HG03442 (cell line): ENCODE data around the gene SKOR2.

Source experiments
- ATAC-seq: cut with Tn5 transposase; IDR thresholded peaks from one replicate; pipeline ENCODE4 v1.9.1; 2021; ENCODE audit warnings: mild to moderate bottlenecking, moderate library complexity; ENCODE audit not compliant: unreplicated experiment

SKOR2 gene

DNA sequence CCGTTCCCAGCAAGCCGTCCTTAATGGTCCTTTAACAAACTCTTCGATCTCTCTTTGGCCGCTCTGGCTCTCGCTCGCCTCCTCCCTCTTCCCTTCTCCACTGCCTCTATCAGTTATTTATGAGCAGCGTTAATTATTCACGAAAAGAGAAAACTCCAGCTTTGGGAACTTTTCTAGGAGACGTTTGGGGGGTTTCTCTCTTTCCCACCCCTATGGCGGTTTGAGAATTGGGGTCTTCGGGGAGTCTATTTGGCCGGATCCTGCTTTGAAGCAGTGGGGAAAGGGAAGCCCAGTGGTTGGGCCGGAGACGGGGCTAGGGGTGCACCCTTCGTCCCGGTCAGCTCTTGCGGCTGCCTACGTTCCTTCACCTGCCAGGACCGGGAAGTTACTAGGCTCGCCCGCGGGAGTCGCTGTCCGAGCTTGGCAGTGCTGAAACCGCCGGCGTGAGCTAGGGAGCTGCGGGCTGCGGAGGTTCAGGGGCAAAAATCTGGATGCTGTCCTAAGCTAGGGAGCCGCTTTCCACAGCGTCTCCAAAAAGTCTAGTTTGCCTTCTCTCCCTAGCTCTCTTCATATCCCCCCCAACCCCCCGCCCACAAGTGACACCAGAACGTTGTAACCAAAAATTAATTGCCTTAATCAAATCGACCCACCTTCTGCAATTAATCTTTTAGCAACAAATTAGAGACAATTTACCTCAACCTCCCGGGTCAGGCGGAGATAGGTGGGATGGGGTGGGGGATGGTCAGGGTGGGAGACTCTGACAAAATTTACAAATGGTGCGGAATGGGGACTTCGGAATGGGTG, 8.9 kb upstream of the SKOR2 start:
- no peak for ATAC-seq

GRCh38 chr18:47254341-47254939, 3.0 kb upstream of the SKOR2 start:
- ATAC-seq: no peak

DNA sequence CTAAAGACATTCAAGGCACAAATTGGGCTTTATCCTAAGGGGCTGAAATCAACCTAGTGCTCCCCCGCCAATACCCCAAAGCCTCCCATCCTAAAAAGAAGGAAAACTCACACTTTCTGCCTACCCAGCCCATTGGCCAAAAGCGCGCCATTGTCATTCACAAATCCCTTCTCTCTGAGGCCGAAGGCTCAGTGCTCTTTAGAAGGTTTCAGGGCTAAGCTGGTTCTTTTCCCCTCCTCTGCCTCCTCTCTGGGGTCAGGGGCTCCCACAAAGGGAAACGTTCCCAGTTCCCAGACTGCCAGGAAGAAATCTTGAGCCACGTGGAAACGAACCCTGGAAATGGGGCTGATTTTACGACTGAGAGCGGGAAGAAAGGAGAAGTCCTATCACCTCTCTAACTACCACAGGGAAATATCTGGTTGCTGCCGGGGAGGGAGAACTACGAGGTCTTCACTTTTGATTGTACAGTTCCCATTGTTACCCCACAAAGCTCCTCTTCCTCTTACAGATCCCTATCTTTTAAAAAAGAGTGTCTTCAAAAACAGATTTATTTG, 1.7 kb upstream of the SKOR2 start:
- ATAC-seq: no peak

GRCh38 chr18:47250391-47251046, 941 bp downstream of the SKOR2 start:
- no peak for ATAC-seq

DNA sequence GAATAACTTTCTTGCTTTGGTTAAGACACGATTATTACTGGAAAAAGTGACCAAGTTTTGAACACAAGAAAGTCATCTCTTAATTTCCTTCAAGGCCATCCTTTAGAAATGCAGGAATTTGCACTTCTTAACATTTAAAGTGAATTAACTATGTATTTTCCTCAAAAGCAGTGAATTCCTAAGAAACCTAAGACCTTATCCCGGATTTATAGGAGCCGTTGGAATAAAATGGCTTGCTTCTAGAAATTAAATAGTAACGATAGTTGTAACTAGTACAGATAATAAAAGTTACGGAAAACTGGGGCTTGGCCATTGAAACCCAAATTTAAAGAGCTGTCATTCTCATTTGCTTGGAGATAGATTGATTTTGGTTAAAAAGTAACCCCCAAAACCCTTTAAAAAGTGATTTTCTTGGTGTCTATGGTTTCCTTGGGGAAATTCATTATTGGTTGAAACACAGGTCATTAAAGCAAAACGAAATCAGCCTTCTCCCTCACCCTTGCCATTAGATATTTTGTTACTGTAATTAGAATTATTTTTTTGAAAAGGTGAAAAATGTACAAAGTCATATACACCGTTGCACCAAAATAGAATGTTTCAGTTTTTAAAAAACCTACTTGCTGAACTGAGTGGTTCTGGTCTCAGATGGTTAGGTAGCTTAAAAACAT, 2.0 kb downstream of the SKOR2 start:
- ATAC-seq: no peak

GRCh38 chr18:47248604-47249313, 2.7 kb downstream of the SKOR2 start:
- ATAC-seq: no peak

GRCh38 chr18:47248115-47248603, 3.3 kb downstream of the SKOR2 start:
- no peak for ATAC-seq

DNA sequence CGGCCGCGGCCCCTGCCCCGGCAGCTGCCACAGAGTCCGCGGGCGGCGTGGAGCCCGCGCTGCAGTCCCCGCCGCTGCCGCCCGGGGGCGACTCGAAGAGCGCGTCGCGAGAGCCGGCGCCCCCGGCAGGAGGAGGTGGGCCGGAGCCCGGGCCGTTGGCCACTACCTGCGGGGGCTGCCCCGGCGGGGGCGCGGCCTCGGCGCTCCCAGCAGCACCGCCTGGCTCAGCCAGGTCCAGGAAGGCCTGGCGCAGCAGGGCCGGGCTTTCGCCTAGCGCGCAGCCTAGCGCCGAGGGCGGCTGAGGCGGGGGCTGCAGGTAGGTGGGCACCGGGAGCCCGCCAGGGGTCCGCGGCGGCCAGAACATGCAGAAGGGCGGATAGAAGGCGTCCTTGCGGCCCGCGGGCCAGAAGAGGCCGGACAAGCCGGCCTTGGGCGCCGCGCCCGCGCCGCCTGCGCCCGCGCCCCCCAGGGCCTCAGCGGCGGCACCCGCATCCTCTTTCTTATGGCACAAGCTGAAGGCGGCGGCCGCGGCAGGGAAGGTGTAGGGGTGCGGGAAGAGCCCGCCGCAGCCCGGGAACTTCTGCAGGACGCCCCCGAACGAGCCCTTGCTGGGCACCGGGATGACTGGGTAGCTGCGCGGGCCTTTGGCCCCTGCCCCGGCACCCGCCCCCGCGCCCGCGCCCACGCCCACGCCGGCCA, 3.9 kb downstream of the SKOR2 start:
- ATAC-seq: no peak

DNA sequence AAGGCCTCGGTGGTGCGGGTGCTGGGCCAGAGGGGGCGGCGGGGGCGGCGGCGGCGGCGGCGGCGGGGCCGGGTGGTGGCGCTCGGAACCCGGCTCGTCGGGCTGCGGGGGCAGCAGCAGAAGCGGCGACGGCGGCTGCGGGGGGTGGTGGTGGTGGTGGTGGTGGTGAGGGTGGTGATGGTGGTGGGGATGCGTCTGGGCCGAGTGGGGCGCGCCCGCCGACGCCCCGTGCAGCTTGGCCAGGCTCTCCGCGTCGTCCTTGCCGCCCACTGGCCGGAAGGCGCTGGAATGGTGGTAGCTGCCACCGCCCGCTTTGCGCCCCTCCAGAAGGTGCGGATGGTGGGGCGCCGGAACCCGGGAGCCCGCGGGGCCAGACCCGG, 4.4 kb downstream of the SKOR2 start:
- ATAC-seq: no peak

GRCh38 chr18:47246027-47246971, 5.2 kb downstream of the SKOR2 start:
- no peak for ATAC-seq

DNA sequence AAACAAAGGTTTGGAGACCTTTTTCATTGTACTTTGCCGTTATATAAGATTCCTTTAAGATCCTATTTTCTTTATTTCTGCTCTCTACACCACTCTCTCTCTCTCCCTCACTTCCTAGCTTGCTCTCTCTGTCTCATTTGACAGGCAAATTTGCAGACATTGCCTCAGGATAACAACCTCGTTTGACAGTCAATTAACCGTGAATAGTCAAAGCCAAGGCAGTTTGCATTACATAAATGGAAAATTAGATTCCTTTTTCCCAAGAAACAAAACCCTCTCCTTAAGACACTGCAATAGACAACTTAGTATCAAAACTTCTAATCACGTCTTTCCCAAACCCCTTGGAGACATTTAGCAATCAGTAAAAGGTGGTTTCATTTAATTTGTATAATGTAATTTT, 7.4 kb downstream of the SKOR2 start:
- ATAC-seq: no peak

DNA sequence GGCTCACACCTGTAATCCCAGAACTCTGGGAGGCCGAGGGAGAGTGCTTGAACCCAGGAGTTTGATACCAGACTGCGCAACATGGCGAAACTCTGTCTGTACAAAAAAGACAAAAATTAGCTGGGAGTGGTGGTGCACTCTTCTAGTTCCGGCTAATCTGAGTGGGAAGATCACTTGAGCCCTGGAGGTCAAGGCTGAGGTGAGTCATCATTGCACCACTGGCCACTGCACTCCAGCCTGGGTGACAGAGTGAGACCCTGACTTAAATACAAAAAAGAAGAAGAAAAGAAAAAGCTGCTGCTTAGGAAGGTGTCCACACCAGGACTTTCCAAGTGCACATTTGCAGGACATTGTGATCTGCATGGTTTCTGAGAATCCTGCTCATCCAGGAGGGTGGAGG, 16.4 kb downstream of the SKOR2 start:
- no peak for ATAC-seq

- ATAC-seq: no peak
Observed at GRCh38 chr18:47226660-47227059, 24.8 kb downstream of the SKOR2 start.

GRCh38 chr18:47215554-47216138, 35.8 kb downstream of the SKOR2 start:
- no peak for ATAC-seq

DNA sequence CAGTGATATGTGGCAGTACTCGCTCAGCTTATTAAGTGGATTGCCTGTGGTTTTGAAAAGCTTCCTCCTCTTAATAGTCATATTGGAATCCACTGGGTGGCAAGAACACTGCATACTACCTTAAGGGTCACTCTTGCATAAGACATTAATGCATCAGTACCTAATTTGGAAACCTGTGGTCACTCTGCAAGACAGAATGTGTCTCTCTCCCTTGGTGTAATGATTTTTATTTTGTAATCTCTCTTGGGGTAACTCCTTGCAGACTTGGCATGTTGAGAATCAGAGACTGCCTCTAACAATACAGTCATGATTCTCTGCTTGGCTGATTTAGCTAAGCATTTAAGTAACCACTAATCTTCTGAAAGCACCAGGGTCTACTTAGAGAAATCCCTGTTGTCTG, 42.3 kb downstream of the SKOR2 start:
- ATAC-seq: no peak

DNA sequence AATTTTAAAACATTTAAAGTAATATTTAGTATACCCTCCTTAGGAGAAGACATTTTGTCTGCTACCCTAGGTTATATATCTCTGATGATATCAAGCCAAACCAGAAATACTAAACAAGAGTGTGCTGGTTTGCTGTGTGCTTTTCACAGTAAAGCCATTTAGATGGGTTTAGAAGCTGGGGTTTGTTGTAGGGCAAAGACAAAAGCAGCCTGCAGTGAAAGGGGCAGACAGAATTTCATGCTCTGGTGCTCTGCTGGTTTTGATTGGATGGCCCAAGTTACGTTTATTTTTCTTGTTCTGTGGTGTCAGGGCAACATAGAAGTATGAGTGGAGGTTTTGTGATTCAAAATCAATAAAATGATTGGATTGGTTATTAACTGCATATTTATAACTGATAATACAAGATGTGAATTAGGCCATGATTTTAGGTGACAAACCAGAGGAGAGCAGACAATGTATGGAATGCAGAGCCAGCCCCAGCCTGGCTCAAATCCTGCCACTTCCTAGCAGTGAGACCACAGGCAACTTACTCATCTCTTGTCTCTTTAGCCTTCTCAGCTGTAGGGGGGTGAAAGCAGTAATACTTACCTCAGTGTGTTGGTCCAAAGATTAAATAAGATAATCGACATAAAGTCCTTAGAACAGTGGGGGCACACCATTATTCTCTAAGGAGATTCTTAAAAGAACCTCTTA, 44.4 kb downstream of the SKOR2 start:
- no peak for ATAC-seq

GRCh38 chr18:47204908-47205522, 46.4 kb downstream of the SKOR2 start:
- no peak for ATAC-seq
